Measurements from ENCODE around the gene DCTD.

DCTD gene

DNA sequence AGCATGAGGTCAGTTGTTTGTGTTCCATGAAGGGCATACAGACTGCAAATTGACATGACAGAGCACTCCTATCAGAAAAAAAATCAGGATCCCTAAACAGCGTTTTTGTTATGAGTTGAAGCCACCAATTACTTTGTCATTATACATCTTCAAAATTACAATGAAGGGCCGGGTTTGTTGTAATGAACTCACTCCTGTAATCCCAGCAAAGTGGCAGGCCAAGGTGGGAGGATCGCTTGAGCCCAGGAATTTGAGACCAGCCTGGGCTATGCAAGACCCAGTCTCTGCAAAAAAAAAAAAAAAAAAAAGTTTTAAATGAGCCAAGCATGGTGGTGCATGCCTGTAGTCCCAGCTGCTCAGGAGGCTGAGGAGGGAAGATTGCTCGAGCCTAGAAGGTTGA lies 3.5 kb upstream of the DCTD start:
- H3K27me3 ChIP-seq (ENCODE audit: control insufficient read depth in 1 of 2, insufficient read depth in 2 of 2, low read length in 2 of 2): no peaks in the 10 kb centered on the region
- H3K9me3 ChIP-seq (ENCODE audit: control insufficient read depth in 2 of 2, low read length in 2 of 2): no peaks in the 10 kb centered on the region
- H3K4me1 ChIP-seq (ENCODE audit: control insufficient read depth, insufficient read depth, low read length): peaks cover 16% of the 10 kb centered on the region
- H3K27ac ChIP-seq (ENCODE audit: low read length): no peak overlapping the region
- no peaks in the 10 kb centered on the region for H3K36me3 ChIP-seq (ENCODE audit: control insufficient read depth in 2 of 2, insufficient read depth in 2 of 2, low read length in 2 of 2)
- no peak overlapping the region for H3K9ac ChIP-seq (ENCODE audit: low read length in 2 of 2)
- no peak overlapping the region for H3K4me3 ChIP-seq (ENCODE audit: low read length in 2 of 2)

DNA sequence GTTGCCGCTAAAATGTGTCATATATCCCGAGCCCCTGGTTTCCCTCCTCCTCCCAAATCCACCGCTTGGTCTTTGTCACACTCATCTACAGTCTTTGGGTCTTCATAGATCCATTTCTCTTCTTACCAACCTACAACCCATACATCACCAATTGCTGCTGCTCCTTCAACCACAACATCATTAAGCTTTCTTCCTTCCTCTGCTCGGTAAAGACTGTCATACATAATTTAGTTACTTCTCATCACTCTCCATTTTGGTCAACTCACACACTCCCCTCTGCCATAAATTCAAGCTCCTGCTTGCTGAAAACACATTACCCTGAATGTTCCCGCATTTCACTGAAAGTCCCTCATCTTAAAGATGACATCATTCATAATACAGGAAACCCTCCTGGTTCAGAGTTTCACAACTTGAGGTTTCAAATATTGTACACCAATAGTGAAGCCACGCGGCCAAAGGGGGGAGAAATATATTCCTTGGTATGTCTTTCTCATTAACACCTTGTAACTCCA lies 1.7 kb upstream of the DCTD start:
- Histone ChIP-seq H3K9ac (ENCODE audit: low read length in 2 of 2) (no peak overlapping the region), H3K27ac (ENCODE audit: low read length) (peak overlapping the region; percentile 86), H3K4me3 (ENCODE audit: low read length in 2 of 2) (no peak overlapping the region), H3K27me3 (ENCODE audit: control insufficient read depth in 1 of 2, insufficient read depth in 2 of 2, low read length in 2 of 2) (no peaks in the 10 kb centered on the region), H3K4me1 (ENCODE audit: control insufficient read depth, insufficient read depth, low read length) (peaks cover 15% of the 10 kb centered on the region), H3K36me3 (ENCODE audit: control insufficient read depth in 2 of 2, insufficient read depth in 2 of 2, low read length in 2 of 2) (peaks cover 8 to 11% of the 10 kb centered on the region in 2 donors), H3K9me3 (ENCODE audit: control insufficient read depth in 2 of 2, low read length in 2 of 2) (no peaks in the 10 kb centered on the region)

DNA sequence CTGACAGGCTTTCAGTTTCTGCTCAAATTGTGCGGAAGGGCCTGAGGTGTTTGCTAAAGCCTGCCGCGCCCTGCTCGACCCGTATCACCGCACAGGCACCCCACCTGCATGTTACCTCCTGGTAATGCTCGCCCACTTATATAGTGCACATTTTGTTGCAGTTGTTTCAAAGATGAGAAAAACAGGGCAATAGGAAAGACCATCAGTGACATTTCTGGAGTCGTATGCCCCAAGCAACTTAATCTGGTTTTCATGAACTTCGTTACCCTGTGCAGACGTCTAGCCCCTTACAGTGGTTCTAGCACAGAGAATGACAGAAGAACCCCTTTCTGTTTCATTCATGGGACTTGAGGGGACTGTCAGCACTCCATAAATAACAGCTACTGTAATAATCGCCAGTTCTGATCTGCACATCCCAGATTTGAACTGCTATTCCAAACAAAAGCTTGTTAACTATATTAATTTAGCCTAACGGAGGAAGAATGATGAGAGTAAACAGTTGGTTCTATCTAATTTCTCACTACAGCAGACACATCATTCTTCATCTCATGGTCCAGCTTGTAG lies 940 bp upstream of the DCTD start:
- H3K27me3 ChIP-seq (ENCODE audit: control insufficient read depth in 1 of 2, insufficient read depth in 2 of 2, low read length in 2 of 2): no peaks in the 10 kb centered on the region
- peak overlapping the region; percentile 84 to 86 for H3K9ac ChIP-seq (ENCODE audit: low read length in 2 of 2)
- H3K36me3 ChIP-seq (ENCODE audit: control insufficient read depth in 2 of 2, insufficient read depth in 2 of 2, low read length in 2 of 2): peaks cover 8 to 13% of the 10 kb centered on the region in 2 donors
- peaks cover 13% of the 10 kb centered on the region for H3K4me1 ChIP-seq (ENCODE audit: control insufficient read depth, insufficient read depth, low read length)
- no peaks in the 10 kb centered on the region for H3K9me3 ChIP-seq (ENCODE audit: control insufficient read depth in 2 of 2, low read length in 2 of 2)
- H3K27ac ChIP-seq (ENCODE audit: low read length): peak overlapping the region; percentile 86
- peak overlapping the region; percentile 81 to 85 for H3K4me3 ChIP-seq (ENCODE audit: low read length in 2 of 2)

DNA sequence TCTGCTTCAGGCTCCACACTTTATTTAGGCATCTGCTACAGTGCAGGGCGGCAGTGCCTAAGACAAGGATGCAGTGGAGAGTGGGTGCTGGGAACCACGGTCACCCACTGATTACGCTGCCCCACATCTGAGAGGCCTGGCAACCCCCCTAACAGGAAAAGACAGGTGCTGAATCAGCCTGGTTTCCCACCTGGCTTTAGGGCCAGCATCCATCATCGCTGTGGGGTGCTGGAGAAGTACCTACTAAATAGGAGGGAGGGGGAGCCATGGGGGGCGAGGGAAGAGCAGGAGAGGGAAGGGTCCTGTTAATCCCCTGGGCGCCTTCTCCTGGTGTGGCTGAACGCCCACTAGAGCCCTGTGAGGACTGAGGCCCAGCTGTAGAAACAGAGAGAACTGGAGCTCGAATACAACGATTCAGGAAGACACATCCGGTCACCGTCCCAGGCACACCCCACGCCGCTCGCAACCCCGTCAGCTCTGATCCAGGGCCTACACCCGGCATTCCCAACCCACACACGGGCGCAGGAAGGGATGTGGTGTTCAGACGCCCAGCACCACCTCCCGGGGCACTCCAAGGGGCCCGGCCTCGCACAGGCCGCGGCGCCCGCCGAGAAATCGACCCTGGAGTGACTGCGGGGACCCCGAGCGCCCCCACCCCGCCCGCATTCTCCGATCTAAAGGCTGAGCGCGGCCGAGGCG lies 554 bp downstream of the DCTD start:
- H3K27me3 ChIP-seq (ENCODE audit: control insufficient read depth in 1 of 2, insufficient read depth in 2 of 2, low read length in 2 of 2): no peaks in the 10 kb centered on the region
- peaks cover 16 to 18% of the 10 kb centered on the region in 2 donors for H3K36me3 ChIP-seq (ENCODE audit: control insufficient read depth in 2 of 2, insufficient read depth in 2 of 2, low read length in 2 of 2)
- H3K4me1 ChIP-seq (ENCODE audit: control insufficient read depth, insufficient read depth, low read length): peaks cover 13% of the 10 kb centered on the region
- peak overlapping the region; percentile 53 for H3K27ac ChIP-seq (ENCODE audit: low read length)
- H3K4me3 ChIP-seq (ENCODE audit: low read length in 2 of 2): peak overlapping the region; percentile 77 to 81
- peak overlapping the region; percentile 85 to 87 for H3K9ac ChIP-seq (ENCODE audit: low read length in 2 of 2)
- H3K9me3 ChIP-seq (ENCODE audit: control insufficient read depth in 2 of 2, low read length in 2 of 2): no peaks in the 10 kb centered on the region

DNA sequence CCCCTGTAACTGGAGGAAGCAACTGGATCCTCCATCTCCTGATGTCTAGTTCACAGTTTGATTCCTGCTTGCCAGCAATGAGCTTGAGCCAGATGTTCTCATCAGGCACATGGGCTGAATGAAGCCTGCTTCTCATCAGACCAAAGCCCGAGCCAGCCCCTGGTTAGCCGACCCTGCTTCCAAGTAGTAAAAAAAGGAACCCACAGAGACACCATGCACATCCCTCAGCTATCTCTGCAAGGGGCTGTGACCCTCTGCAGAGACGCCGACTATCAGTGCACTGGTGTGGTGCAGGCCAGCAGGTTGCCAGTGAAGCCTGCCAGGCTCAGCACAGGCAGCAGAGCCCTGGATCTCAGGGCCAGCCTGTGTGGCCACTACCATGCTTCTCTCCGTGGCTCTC lies 2.8 kb downstream of the DCTD start:
- Histone ChIP-seq H3K36me3 (ENCODE audit: control insufficient read depth in 2 of 2, insufficient read depth in 2 of 2, low read length in 2 of 2) (peaks cover 26 to 32% of the 10 kb centered on the region in 2 donors), H3K4me1 (ENCODE audit: control insufficient read depth, insufficient read depth, low read length) (peaks cover 13% of the 10 kb centered on the region), H3K9ac (ENCODE audit: low read length in 2 of 2) (no peak overlapping the region), H3K27ac (ENCODE audit: low read length) (no peak overlapping the region), H3K4me3 (ENCODE audit: low read length in 2 of 2) (no peak overlapping the region), H3K27me3 (ENCODE audit: control insufficient read depth in 1 of 2, insufficient read depth in 2 of 2, low read length in 2 of 2) (no peaks in the 10 kb centered on the region), H3K9me3 (ENCODE audit: control insufficient read depth in 2 of 2, low read length in 2 of 2) (no peaks in the 10 kb centered on the region)

DNA sequence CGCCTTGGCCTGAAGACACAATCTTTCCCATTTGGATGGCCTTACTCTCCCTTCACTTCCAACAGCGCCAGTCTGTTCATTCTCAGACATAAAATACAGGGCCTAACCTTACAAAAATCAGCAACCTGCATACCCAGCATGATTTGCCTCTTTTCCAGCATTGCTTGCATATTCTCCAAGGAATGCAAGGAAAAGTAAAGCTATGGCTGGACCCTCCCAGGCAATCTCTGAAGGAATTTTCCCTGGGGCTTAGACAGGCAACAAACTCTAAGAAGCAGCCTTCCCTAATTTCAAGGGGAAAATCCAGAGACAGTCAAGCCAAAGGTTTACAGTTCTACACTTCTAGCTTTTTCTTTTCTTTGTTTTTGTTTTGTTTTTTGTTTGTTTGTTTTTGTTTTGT lies 3.6 kb downstream of the DCTD start:
- H3K4me3 ChIP-seq (ENCODE audit: low read length in 2 of 2): no peak overlapping the region
- peaks cover 26 to 32% of the 10 kb centered on the region in 2 donors for H3K36me3 ChIP-seq (ENCODE audit: control insufficient read depth in 2 of 2, insufficient read depth in 2 of 2, low read length in 2 of 2)
- no peaks in the 10 kb centered on the region for H3K27me3 ChIP-seq (ENCODE audit: control insufficient read depth in 1 of 2, insufficient read depth in 2 of 2, low read length in 2 of 2)
- H3K9me3 ChIP-seq (ENCODE audit: control insufficient read depth in 2 of 2, low read length in 2 of 2): no peaks in the 10 kb centered on the region
- H3K27ac ChIP-seq (ENCODE audit: low read length): no peak overlapping the region
- H3K9ac ChIP-seq (ENCODE audit: low read length in 2 of 2): no peak overlapping the region
- H3K4me1 ChIP-seq (ENCODE audit: control insufficient read depth, insufficient read depth, low read length): peaks cover 13% of the 10 kb centered on the region

DNA sequence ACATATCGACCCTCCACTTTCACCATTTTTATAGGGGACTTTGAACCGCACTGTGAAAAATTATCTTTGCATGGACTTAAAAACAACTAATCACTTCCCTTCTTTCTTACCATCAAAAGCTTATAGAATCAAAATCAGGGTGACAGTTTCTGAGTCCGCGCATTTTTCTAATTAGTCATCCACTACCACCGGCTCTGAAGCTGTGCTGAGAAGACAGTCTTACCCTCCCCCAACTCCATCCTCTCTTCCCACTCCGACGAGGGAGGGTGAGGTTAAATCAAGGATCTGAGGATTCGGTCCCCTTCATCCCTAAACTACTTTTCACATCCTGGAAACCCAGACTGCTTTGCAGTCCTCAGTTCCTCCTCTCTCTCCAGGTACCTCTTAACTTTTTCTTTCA lies 4.2 kb downstream of the DCTD start:
- Histone ChIP-seq H3K9me3 (ENCODE audit: control insufficient read depth in 2 of 2, low read length in 2 of 2) (no peaks in the 10 kb centered on the region), H3K36me3 (ENCODE audit: control insufficient read depth in 2 of 2, insufficient read depth in 2 of 2, low read length in 2 of 2) (peaks cover 26 to 32% of the 10 kb centered on the region in 2 donors), H3K4me1 (ENCODE audit: control insufficient read depth, insufficient read depth, low read length) (peaks cover 9% of the 10 kb centered on the region), H3K27ac (ENCODE audit: low read length) (no peak overlapping the region), H3K9ac (ENCODE audit: low read length in 2 of 2) (no peak overlapping the region), H3K4me3 (ENCODE audit: low read length in 2 of 2) (no peak overlapping the region), H3K27me3 (ENCODE audit: control insufficient read depth in 1 of 2, insufficient read depth in 2 of 2, low read length in 2 of 2) (no peaks in the 10 kb centered on the region)

DNA sequence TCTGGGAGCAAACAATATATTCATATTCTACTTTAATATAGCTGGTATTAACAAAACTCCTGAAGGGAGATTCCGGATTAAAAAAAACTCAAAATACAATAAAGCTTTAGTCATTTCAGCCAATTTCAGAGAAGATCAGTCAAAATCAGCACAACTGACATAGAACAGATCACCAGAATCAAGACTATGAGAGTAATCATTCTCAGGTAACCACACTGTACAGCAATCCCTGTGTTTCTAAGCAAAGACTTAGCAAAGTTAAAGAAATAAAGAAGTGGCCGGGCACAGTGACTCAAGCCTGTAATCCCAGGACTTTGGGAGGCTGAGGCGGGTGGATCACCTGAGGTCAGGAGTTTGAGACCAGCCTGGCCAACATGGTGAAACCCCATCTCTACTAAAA lies 9.1 kb downstream of the DCTD start:
- Histone ChIP-seq H3K4me3 (ENCODE audit: low read length in 2 of 2) (no peak overlapping the region), H3K9me3 (ENCODE audit: control insufficient read depth in 2 of 2, low read length in 2 of 2) (no peaks in the 10 kb centered on the region), H3K27me3 (ENCODE audit: control insufficient read depth in 1 of 2, insufficient read depth in 2 of 2, low read length in 2 of 2) (no peaks in the 10 kb centered on the region), H3K36me3 (ENCODE audit: control insufficient read depth in 2 of 2, insufficient read depth in 2 of 2, low read length in 2 of 2) (peaks cover 23 to 40% of the 10 kb centered on the region in 2 donors), H3K27ac (ENCODE audit: low read length) (no peak overlapping the region), H3K4me1 (ENCODE audit: control insufficient read depth, insufficient read depth, low read length) (no peaks in the 10 kb centered on the region), H3K9ac (ENCODE audit: low read length in 2 of 2) (no peak overlapping the region)

DNA sequence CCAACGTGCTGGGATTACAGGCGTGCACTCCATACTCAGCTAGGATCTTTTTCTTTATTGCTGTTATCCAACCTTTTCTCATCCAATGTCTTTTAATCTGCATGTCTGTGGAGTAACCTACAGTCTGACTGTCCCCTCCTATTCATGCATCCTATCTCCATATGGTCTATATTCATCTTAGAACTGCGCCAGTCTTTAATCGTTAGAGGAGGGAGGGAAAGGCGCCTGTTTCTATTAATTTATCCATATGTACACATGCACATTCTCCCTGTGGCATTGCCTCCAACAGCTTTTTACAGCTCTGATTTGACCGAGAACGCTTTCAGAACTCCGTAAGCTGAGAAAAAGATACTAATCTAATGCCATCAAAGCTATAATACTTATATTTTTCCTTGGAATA lies 9.8 kb downstream of the DCTD start:
- no peaks in the 10 kb centered on the region for H3K4me1 ChIP-seq (ENCODE audit: control insufficient read depth, insufficient read depth, low read length)
- H3K36me3 ChIP-seq (ENCODE audit: control insufficient read depth in 2 of 2, insufficient read depth in 2 of 2, low read length in 2 of 2): peaks cover 24 to 36% of the 10 kb centered on the region in 2 donors
- no peak overlapping the region for H3K4me3 ChIP-seq (ENCODE audit: low read length in 2 of 2)
- no peaks in the 10 kb centered on the region for H3K27me3 ChIP-seq (ENCODE audit: control insufficient read depth in 1 of 2, insufficient read depth in 2 of 2, low read length in 2 of 2)
- no peak overlapping the region for H3K9ac ChIP-seq (ENCODE audit: low read length in 2 of 2)
- no peak overlapping the region for H3K27ac ChIP-seq (ENCODE audit: low read length)
- H3K9me3 ChIP-seq (ENCODE audit: control insufficient read depth in 2 of 2, low read length in 2 of 2): no peaks in the 10 kb centered on the region

DNA sequence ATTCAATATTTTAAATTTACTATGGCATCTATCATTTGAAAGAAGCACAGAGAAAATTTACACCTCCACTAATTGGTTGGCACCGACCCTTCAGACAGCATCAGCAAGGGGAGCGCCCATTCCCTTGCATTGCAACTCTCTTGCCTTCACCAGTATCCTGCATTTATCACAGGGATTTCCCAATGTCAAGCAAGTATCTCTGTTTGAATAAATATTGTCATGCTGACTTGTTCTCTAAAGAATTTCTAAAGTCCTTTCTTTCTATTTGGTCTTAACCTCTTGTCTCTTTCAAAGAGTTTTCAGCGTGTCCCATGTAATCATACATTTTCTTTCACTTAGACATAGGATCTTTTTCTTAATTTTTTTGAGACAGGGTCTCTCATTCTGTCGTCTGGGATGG lies 10.4 kb downstream of the DCTD start:
- Histone ChIP-seq H3K9ac (ENCODE audit: low read length in 2 of 2) (no peak overlapping the region), H3K4me1 (ENCODE audit: control insufficient read depth, insufficient read depth, low read length) (no peaks in the 10 kb centered on the region), H3K36me3 (ENCODE audit: control insufficient read depth in 2 of 2, insufficient read depth in 2 of 2, low read length in 2 of 2) (peaks cover 24 to 31% of the 10 kb centered on the region in 2 donors), H3K9me3 (ENCODE audit: control insufficient read depth in 2 of 2, low read length in 2 of 2) (no peaks in the 10 kb centered on the region), H3K27ac (ENCODE audit: low read length) (no peak overlapping the region), H3K4me3 (ENCODE audit: low read length in 2 of 2) (no peak overlapping the region), H3K27me3 (ENCODE audit: control insufficient read depth in 1 of 2, insufficient read depth in 2 of 2, low read length in 2 of 2) (no peaks in the 10 kb centered on the region)

DNA sequence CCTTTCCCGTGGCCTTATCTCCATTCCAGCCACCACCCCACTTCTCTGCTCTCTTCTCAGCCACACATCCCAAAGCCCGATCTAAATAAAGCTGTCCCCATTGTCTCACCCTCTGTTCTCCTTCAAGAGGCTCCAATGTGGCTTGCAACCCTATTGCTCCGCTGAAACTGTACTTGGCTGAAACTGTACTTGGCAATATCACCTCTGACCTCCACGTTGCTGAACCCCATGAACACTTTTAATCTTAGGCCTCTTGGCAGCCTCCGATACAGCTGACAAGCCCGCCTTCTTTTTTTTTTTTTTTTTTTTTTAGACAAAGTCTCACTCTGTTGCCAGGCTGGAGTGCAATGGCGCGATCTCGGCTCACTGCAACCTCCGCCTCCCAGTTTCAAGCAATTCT lies 12.1 kb downstream of the DCTD start:
- no peak overlapping the region for H3K4me3 ChIP-seq (ENCODE audit: low read length in 2 of 2)
- no peaks in the 10 kb centered on the region for H3K4me1 ChIP-seq (ENCODE audit: control insufficient read depth, insufficient read depth, low read length)
- H3K9me3 ChIP-seq (ENCODE audit: control insufficient read depth in 2 of 2, low read length in 2 of 2): no peaks in the 10 kb centered on the region
- no peaks in the 10 kb centered on the region for H3K27me3 ChIP-seq (ENCODE audit: control insufficient read depth in 1 of 2, insufficient read depth in 2 of 2, low read length in 2 of 2)
- peaks cover 14 to 25% of the 10 kb centered on the region in 2 donors for H3K36me3 ChIP-seq (ENCODE audit: control insufficient read depth in 2 of 2, insufficient read depth in 2 of 2, low read length in 2 of 2)
- no peak overlapping the region for H3K27ac ChIP-seq (ENCODE audit: low read length)
- no peak overlapping the region for H3K9ac ChIP-seq (ENCODE audit: low read length in 2 of 2)

All from stomach smooth muscle (tissue), 2 donors.